Activated CD4-positive, alpha-beta T cell treated with anti-CD3 and anti-CD28 coated beads, Interleukin-10, Interleukin-2, amounts not matched to agents 100 ng/mL and 50 ng/mL, durations not matched to agents 16 hours and 8 hours (primary cell): ENCODE results near the gene TSSC4.
A peak's percentile ranks its signal among the peaks of the same experiment; 100 is the strongest.

Experiments used
- DNase-seq: peaks from one replicate; pipeline ENCODE4 v3.0.0-alpha.2; 2020

Gene TSSC4

DNA sequence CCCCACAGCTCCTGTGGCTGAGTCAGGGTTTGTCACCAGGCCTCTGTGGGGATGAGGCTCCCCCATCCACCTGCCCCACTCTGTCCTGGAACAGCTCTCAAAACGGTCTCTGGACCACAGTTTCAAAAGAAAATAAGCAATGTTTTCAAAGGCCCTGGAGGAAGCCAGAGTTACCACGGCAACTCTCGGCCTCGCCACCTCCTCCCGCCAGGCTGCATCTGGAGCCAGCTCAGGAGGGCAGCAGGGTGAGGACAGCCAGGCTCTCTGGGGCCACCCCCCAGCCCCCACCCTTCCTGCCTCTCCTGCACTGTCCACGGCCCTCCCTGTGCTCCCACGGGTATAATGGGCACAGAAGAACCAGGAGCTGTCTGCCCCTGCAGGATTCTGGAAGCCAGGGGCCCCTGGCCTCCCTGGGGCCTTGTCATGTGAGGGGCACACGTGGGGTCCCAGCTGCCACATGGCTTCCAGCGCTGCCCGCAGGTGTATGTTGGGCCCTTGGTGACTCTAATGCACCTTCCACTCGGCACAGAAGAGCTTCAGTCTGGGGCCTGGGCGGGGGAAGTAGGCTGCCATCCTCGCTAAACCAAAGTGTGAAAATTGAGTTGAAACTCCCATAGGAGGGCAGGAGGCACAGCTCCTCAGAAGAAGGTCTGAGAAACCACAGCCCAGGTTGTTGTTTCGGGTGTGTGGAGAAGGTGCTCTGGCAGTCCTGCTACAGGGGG lies 13.1 kb upstream of the TSSC4 start:
- DNase-seq: peak; percentile 45

GRCh38 chr11:2388431-2389376 lies 11.8 kb upstream of the TSSC4 start:
- DNase-seq: no peak

DNA sequence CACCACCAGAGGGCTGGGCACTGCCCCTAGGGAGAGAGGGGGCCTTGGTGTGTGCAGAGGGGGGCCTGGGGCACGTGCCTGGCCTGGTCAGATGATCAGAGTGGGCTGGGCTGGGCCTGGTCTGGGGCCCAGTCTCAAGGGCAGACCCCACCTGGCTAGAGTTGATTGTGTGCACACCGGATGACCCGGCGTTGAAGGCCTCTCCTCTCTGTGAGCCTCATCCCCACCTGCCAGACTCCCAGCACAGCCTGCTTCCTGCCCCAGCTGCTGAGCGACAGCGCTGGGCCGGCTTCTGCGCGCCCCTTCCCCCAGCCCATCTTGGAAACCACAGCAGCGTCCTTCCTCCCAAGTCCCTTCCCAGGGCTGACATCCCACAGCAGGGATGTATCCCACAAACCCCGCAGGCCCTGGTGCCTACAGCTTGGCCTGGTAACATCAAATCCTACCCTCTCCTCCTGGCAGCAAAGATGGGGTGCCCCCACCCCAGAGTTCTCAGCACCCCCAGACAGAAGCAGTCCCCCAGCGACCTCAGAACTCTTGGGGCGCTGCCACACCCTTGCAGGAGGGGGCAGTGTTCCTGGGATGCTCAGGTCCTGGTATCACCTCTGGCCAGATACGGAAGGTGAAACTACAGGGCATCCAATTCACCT lies 11.0 kb upstream of the TSSC4 start:
- DNase-seq: no peak

DNA sequence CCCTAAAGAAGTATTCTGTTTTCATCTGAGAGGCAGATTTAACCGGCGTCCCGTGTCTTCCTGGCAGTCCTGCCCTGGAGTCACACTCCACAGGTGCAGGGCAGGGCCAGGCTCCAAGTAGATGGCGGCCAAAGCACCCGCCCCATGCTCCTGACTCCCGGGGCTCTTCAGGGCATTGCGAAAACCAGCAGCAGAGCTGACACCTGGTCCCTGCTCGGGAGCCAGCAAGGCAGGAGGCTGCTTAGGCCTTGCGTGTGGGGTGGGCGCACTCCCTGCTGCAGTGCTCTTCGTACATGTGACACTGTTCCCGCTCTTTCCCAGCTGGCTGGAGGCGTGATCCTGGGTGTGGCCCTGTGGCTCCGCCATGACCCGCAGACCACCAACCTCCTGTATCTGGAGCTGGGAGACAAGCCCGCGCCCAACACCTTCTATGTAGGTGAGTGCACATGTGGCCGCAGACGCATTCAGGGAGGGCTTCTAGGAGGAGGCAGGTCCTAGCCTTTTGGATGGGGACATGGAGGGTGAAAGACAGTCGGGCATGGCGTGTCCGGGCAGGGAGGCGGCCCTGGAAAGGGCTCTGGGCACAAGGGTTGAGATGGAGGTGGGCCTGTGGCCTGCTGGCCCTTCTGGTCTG lies 10.3 kb upstream of the TSSC4 start:
- DNase-seq: no peak

GRCh38 chr11:2390725-2391151 lies 9.8 kb upstream of the TSSC4 start:
- no peak for DNase-seq

- no peak for DNase-seq
These were observed 9.2 kb upstream of the TSSC4 start for GRCh38 chr11:2391181-2391975.

DNA sequence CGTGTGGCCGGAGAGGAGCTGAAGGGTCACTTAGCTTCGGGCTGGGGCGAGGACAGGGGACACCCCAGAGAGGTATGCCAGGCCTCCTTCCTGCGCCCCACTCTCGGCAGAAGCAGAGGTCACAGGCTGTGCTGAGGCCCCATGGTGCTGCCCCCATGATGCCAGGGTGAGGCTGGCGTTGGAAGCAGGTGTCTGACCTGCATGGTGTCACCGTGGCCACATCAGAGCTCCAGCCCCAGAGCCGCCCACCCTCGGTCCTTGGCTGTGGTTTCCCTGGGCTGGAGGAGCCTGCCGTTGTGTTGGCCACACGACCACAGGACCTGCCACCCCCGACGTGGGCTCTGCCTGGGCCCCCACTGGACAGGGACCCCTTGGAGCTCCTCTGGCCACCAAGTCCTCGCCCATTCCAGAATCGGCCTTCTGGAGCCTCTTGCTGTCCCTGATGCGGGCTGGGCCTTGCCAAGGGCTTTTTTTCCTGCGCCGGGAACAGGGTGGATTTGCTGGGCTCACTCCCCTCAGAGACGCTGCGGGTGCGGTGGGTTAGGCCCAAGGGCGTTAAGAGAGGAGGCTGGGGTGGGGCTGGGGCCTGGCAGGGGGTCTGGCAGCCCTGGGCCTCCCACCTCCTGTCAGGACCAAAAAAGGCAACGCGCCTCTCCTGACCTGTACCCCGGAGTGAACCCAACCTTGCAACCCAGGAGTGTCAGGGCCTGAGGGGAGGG lies 8.2 kb upstream of the TSSC4 start:
- no peak for DNase-seq

DNA sequence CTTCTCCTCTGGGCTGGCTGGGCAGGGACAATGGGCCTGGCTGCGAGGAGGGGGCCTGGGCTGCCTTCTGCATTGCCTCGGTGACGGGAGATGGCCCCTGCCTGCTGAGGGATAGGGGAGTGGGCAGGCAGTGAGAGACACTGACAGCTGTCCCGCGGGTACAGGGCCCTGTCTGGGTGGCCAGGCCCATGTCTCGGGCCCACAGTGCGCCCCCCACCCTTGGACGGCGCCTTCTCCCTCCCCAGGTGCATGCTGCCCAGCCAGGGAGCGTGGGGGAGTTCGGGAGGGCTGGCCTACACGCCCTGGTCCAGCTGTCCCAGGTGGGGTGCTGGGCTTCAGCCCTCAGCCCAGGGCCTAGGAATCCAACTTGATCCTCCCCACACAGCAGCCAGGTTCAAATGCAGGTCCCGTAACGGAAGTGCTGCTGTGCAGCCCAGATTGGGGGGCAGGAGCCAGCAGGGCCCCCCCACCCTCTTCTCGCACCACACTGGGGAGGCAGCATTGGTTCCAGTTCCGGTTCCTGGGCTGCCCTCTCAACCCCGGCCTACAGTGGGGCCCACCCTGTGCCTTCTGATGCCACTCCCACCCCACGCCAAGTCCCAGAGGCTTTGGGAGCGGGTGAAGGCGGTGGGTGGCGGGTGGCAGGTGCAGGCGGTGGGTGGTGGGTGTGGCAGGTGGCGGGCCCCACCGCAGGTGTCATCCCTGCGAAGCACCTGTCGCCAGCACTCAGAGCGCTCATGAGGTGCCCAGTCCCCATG lies 7.3 kb upstream of the TSSC4 start:
- no peak for DNase-seq

- no peak for DNase-seq
These were observed 6.4 kb upstream of the TSSC4 start for GRCh38 chr11:2393941-2394817.

- DNase-seq: no peak
These were observed 5.8 kb upstream of the TSSC4 start for GRCh38 chr11:2394818-2395105.

GRCh38 chr11:2395211-2395730 lies 5.3 kb upstream of the TSSC4 start:
- no peak for DNase-seq

DNA sequence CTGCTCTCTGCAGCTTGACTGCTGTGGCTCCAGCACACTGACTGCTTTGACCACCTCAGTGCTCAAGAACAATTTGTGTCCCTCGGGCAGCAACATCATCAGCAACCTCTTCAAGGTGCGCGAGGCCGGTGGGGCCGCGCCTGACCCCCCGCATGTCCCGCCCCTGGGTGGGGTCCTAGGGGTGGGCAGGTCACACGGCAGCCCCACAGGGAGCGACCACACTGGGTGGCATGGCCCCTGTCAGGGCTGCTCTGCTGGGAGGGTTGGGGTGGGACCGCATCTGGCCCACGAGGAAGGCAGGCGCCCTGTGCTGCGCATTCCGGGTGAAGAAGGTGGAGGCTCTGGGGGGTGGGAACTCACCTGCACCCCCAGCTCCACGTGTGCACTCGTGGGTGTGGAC lies 4.7 kb upstream of the TSSC4 start:
- DNase-seq: no peak

GRCh38 chr11:2396471-2396870 lies 4.1 kb upstream of the TSSC4 start:
- no peak for DNase-seq

- DNase-seq: no peak
These were observed 3.5 kb upstream of the TSSC4 start for GRCh38 chr11:2397005-2397404.

DNA sequence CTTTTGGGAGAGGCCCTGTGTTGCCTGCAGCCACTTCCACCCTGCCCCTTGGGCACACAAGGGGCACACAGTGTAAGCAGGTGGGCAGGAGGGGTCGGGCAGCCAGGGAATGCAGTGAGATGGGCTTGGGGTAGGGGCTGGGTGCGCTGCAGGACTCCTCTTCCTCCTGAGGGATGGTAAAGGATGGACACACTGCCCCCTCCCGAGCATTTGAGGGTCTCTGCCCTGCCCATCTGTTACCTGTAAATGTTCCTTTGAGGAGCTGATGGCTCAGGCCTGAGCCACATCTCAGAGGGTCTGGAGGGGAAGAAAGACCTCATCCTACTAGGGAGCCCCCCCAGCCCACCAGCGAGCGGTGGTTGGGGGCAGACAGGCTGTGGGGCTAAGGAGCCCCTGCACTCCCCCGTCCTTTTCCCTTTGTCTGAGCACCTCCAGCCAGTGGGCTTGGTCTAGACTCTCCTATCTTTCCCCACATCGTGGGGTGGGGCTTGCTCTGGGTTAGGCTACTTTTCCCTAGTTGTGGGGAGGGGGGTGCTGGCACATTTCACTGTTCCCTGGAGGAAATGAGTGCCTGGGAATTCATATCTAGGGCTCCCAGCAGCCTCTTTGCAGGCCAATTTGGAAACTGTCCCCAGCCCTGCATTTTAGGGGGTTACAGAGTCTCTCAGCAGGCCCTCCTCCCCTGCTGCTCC lies 1.7 kb upstream of the TSSC4 start:
- DNase-seq: no peak

DNA sequence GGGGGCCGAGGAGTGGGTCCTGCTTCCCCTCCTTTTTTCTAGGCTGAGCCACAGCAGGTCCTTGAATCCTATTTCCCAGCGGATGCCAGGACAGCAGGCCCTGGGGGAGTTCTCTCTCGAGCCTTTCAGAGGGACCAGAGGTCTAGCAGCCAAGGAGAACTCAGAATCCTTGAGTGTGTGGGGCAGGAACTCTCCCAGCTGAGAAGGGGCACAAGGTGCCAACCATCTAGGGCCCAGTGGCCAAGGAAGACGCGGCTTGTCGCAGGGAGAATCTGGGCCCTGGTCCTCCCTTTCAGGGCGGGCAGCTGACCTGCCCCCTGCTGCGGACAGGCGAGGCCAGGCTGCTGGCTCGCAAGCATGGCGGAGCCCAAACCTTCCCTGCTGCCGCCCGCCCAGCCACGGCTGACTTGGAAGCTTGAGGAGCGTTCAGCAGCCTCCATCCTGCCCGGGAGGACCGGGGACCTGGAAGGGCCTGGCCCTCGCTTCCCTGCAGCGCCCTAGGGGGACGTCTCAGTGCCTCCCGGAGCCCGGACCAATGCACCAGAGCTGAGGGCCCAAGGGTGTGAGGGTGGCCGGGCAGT lies 972 bp upstream of the TSSC4 start:
- peak; percentile 15 for DNase-seq

DNA sequence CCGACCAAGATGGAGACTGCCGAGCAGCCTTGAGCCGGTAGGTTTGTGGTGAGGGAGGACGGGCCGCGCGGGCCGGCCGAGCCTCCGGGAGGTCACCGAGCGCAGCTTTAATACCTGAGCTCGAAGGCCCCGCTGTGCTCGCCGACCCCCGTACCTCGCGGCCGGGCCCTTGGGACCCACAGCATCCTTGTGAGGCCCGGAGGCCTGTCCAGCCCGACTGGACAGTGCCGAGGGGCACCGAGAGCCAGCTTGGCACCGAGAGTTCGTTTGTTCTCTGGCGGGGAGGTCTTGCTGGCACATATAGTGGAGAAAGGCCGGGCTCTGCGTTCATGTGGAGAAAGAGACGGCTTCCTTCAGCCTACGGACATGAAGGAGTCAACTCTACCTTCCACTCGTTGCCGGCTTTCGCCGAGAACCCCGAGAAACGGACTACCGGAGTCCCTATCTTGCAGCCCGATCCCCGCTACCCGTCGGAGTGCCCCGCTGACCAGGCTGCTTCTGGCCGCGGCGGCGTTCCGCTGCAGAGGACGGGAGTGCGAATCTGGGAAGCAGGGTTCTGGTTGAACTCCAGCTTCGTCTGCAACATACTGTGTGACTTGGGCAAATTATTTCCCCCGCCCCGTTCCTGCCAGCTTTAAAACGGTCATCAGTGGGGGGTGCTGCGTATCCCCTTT lies 349 bp downstream of the TSSC4 start:
- DNase-seq: no peak

DNA sequence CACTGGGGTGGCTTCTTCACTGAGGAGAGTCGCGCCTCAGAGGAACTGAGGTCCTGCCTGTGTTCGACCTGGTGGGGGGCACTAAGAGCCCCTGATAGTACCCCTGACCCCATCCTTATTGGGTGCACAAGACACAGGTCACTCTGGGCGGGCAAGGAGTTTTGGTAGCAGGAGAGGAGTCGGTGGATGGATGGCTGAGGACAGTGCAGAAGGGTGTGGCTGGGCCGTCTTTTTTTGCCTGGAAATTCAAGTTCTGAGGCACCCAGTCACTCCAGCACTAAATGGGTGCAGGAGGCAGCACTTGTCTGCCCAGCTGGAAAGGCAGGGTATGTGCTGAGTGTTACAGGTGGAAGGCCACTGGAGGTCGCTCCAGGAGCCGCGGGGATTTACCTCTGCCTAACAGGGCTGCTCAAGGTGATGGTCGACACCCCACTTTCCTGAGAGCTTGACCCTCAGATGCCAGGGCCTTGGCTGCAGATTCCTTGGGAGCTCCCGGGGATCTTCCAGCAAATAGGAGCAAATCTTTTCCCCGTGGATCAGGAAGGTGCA lies 960 bp downstream of the TSSC4 start:
- DNase-seq: peak; percentile 22
